Calu3 (cell line): ENCODE data around the gene CMYA5. TPM values are rescaled to one million over a fixed set of nuclear protein-coding genes. Genes with fewer than 3 reads are reported as not detected.
A peak's percentile ranks its signal among the peaks of the same experiment; 100 is the strongest.

Source experiments
- BruUV-seq: library from RNA; stranded (reverse); fragments of 400-500 nt; replicated peaks from 2 replicates; lab custom pipeline; 2021; lab: Mats Ljungman, UMichigan
- CTCF ChIA-PET: fragments of 300-600 bp; sonication (Branson Sonifier 250); formaldehyde crosslinking; loops from one replicate; lab custom pipeline; 2022; ENCODE audit warnings: antibody characterized with exemption; lab: Charles Lee
- DNase-seq: peaks from one replicate; pipeline ENCODE4 v3.0.0; 2022
- H3K27ac Mint-ChIP-seq: one replicate; pipeline ENCODE4 v1.8.0; 2022; ENCODE audit warnings: mixed read lengths; ENCODE audit not compliant: unreplicated experiment
- H3K27me3 Mint-ChIP-seq: one replicate; pipeline ENCODE4 v1.8.0; 2022; ENCODE audit warnings: mixed read lengths; ENCODE audit not compliant: unreplicated experiment
- H3K36me3 Mint-ChIP-seq: one replicate; pipeline ENCODE4 v1.8.0; 2022; ENCODE audit warnings: mild to moderate bottlenecking, moderate library complexity, mixed read lengths; ENCODE audit not compliant: insufficient read depth, unreplicated experiment
- H3K4me1 Mint-ChIP-seq: one replicate; pipeline ENCODE4 v1.8.0; 2022; ENCODE audit warnings: mild to moderate bottlenecking, low read depth, mixed read lengths; ENCODE audit not compliant: unreplicated experiment
- H3K4me3 Mint-ChIP-seq: one replicate; pipeline ENCODE4 v1.8.0; 2022; ENCODE audit warnings: mild to moderate bottlenecking, low read depth, moderate library complexity, mixed read lengths; ENCODE audit not compliant: unreplicated experiment
- H3K9me3 Mint-ChIP-seq: one replicate; pipeline ENCODE4 v1.8.0; 2022; ENCODE audit warnings: low read depth, mixed read lengths; ENCODE audit not compliant: unreplicated experiment
- intact Hi-C: fragments of 100-400 bp; cut with micrococcal nuclease; formaldehyde crosslinking; loops from one replicate; pipeline ENCODE4 v1.10.0; 2022; ENCODE audit not compliant: unreplicated experiment
- total RNA-seq: library from RNA; stranded (reverse); gene quantifications from 2 replicates; pipeline ENCODE4 v1.2.3, GENCODE V29; 2022
- TF ChIP-seq, protein P1 (sequence below): fragments of 200-600 bp; IDR thresholded peaks from one replicate; pipeline ENCODE4 v1.8.0; 2022; ENCODE audit warnings: antibody characterized with exemption; ENCODE audit not compliant: unreplicated experiment

Gene CMYA5
- total RNA-seq, 1 experiment from 2014 or later: 3.3 TPM

DNA sequence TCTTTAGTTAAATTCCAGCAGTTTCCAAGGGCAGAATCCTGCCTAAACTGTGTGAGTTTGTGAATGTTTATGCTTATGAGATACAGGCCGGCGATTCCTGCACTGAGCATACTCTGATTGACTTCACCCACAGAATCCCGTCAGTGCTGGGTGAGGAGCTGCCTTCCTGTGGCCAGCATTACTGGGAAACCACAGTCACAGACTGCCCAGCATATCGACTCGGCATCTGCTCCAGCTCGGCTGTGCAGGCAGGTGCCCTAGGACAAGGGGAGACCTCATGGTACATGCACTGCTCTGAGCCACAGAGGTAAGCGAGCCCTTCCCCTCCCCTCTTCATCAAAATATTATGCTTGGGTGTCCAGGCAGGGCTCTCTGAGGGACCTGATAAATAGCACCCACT is 103.7 kb downstream of the CMYA5 start:
- intact Hi-C loops: no loop called here
- Mint-ChIP-seq H3K27ac (no peak overlapping the region), H3K27me3 (peaks cover 4% of the 10 kb centered on the region)

DNA sequence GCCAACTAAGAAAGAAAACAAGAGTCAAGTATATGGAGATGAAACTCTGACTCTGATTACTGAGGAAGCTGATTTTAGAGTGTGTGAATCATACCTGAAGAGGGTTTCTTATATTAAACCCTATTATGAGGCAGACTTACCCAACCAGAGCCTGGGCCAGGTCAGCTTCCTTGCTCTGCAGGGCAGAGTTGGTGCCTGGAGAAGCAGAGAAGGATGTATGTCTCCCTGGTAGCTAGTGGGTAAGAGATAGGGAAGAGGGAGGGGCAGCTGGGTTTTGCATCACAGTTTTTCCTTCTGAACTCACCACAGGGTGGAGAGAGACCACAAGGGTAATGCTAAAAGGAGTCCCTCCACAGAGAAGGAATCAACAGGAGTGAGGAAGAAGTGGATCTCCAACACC is 104.1 kb downstream of the CMYA5 start:
- BruUV-seq: no TSS peak
- Mint-ChIP-seq H3K9me3 (no peaks in the 10 kb centered on the region), H3K27me3 (peaks cover 8% of the 10 kb centered on the region), H3K4me3 (no peak overlapping the region), H3K4me1 (peaks cover 11% of the 10 kb centered on the region), H3K36me3 (no peaks in the 10 kb centered on the region), H3K27ac (no peak overlapping the region)
- DNase-seq: no peak
- CTCF ChIA-PET: interaction anchor here (0.5 kb wide), 1 partner anchor 52 kb away, joined by 4 read pairs; no protein-coding TSS in a partner anchor
- intact Hi-C loops: no loop called here
- TF ChIP-seq, protein P1, sequence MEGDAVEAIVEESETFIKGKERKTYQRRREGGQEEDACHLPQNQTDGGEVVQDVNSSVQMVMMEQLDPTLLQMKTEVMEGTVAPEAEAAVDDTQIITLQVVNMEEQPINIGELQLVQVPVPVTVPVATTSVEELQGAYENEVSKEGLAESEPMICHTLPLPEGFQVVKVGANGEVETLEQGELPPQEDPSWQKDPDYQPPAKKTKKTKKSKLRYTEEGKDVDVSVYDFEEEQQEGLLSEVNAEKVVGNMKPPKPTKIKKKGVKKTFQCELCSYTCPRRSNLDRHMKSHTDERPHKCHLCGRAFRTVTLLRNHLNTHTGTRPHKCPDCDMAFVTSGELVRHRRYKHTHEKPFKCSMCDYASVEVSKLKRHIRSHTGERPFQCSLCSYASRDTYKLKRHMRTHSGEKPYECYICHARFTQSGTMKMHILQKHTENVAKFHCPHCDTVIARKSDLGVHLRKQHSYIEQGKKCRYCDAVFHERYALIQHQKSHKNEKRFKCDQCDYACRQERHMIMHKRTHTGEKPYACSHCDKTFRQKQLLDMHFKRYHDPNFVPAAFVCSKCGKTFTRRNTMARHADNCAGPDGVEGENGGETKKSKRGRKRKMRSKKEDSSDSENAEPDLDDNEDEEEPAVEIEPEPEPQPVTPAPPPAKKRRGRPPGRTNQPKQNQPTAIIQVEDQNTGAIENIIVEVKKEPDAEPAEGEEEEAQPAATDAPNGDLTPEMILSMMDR: no peak

More for the DNA sequence above, 103.7 kb downstream of the CMYA5 start:
- TF ChIP-seq, protein P1: no peak
- Mint-ChIP-seq H3K4me3 (no peak overlapping the region), H3K4me1 (peaks cover 11% of the 10 kb centered on the region), H3K36me3 (no peaks in the 10 kb centered on the region), H3K9me3 (no peaks in the 10 kb centered on the region)
- CTCF ChIA-PET: interaction anchor here (0.7 kb wide), 1 partner anchor 396 kb away, joined by 3 read pairs; no protein-coding TSS in a partner anchor
- BruUV-seq: no TSS peak
- DNase-seq: no peak

DNA sequence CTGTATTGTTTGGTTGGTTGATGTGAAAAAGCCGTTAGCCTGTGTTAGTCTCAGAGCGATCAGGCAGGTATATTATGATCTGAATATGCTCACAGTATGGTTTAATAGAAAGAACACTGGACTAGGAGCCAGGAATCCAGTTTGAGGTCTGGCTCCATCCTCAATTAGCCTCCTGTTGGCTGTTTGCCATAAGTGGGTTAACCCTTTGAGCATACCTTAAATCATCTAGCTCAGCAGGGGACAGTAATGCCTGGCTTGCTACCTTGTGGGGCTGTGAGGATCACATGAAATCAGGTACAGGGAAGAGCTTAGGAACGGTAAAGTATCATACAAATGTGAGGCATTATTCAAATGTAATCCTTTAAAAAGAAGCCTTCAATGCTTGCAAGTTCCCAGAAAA is 104.7 kb downstream of the CMYA5 start:
- H3K4me3 Mint-ChIP-seq: no peak overlapping the region
- H3K9me3 Mint-ChIP-seq: no peaks in the 10 kb centered on the region
- no peaks in the 10 kb centered on the region for H3K36me3 Mint-ChIP-seq
- no peak overlapping the region for H3K27ac Mint-ChIP-seq
- no peak for DNase-seq
- intact Hi-C loops: no loop called here
- BruUV-seq: no TSS peak
- TF ChIP-seq, protein P1: no peak
- H3K27me3 Mint-ChIP-seq: peaks cover 9% of the 10 kb centered on the region
- peaks cover 11% of the 10 kb centered on the region for H3K4me1 Mint-ChIP-seq
- CTCF ChIA-PET: interaction anchor here (0.5 kb wide), 1 partner anchor 52 kb away, joined by 4 read pairs; no protein-coding TSS in a partner anchor

DNA sequence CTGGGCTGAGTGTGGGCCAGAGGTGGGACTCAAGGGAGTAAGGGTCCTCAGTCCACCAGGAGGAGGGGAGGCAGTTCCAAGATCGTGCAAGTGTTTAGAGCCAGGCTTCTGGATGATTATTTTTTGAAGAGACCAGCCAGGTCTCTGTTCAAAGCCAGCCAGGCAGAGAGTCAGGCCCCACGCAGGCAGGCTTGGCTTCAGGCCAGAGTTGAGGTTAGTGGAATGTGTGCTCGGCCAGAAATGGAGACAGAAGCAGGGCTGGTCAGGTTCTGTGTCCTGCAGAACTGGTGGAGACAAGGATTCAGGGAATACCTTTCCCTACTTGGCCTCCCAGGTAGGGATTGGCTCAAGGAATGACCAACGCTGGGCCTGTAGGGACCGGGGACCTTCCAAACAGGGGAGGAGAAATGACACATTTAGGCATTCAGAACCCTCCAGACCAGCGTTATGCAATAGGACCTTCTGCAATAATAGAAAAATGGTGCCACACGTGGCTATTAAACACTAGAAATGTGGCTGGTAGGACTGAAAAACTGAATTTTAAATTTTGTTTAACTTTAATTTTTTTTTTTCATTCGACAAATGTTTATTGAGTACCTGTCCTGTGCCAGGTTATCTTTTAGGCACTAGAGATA is 106.2 kb downstream of the CMYA5 start:
- peaks cover 11% of the 10 kb centered on the region for H3K4me1 Mint-ChIP-seq
- H3K4me3 Mint-ChIP-seq: no peak overlapping the region
- DNase-seq: peak; percentile 82
- BruUV-seq: no TSS peak
- no peaks in the 10 kb centered on the region for H3K9me3 Mint-ChIP-seq
- no peaks in the 10 kb centered on the region for H3K36me3 Mint-ChIP-seq
- intact Hi-C loops: no loop called here
- CTCF ChIA-PET: no interaction called here
- peaks cover 9% of the 10 kb centered on the region for H3K27me3 Mint-ChIP-seq
- no peak overlapping the region for H3K27ac Mint-ChIP-seq
- TF ChIP-seq, protein P1: no peak
